SW 1271 (cell line): Measurements from ENCODE around the gene SAPCD1.
"Not testable (repeated sequence)": the region's sequence is repeated elsewhere in the genome, so short reads cannot be mapped to it uniquely, and the experiment has no call there.

ENCODE experiments used
- DNase-seq, 2 experiments: peaks; one replicate each; lab custom pipeline; 2025; lab: John Stamatoyannopoulos, UW

The SAPCD1 gene

GRCh38 chr6:31801031-31801927 lies 38.8 kb downstream of the SAPCD1 start:
- DNase-seq, result not testable (repeated sequence)

DNA sequence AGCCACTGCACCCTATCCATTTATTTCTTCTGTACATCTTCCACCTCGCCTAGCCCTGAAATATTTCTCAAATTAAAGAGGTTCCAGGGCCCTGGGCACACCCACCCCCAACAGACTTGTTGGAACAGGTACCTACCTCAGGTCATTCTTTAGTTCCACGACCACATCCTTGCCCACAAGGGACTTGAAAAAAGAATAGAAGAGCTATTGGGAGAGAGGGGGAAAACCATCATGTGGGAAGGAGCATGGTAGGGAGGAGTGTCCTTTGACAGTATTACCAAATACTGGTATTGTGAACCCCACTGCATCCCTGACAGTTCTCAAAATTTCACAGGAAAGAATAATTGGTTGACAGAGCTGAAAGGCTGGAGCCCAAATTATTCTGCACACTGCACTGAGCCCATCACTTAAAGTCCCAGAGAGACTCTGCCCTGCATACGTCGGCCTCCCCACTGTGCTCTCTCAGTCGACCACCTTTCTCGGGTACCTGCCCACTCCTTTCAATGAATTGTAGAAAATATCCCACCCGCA lies 43.5 kb downstream of the SAPCD1 start:
- DNase-seq, result no peak

DNA sequence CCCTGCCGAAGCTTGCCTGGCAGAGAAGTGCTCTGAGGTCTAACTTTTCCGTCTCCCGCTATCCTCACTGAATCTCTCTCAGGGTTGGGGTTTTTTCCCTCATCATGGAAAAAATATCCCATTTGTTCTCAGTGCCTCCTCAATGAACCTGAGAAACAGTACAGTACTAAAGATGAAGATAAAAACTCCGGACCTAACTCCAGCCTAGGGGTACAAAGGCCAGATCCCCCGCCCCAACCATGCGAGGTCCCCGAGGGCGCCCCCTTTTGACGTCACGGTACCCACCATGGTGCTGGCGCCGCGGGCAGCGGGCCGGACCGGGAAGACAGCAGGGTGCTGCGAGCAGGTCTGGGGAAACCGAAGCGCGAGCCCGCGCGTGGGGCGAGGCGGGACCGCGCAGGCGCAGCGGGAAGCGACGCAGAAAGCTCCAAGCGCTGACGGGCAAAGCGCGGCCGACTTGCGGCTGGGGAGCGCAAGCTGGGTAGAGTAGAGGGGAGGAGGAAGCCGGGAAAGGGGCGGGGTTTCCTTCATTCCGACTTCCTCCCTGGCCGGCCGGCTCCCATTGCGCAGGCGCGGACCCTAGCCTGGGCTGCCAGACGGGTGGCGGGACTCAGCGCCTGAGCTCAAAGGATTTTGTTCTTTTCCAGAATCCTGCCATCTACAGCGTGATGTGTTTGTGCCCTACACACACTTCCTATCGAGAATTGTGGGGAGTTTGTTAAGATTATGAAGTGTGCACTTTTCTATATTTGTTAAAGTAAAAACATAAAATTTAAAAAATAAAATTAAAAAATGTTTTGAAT lies 44.2 kb downstream of the SAPCD1 start, which contains the start of gene LSM2:
LSM2 (minus strand) TSS at position 497 of the 803 bp plus-strand sequence; CDS start at position 288, 209 bp downstream.
- DNase-seq, result peak; percentile 84 to 94

GRCh38 chr6:31808599-31808998 lies 46.1 kb downstream of the SAPCD1 start:
- DNase-seq, result not testable (repeated sequence)

GRCh38 chr6:31811645-31812044 lies 49.2 kb downstream of the SAPCD1 start:
- no peak for DNase-seq

DNA sequence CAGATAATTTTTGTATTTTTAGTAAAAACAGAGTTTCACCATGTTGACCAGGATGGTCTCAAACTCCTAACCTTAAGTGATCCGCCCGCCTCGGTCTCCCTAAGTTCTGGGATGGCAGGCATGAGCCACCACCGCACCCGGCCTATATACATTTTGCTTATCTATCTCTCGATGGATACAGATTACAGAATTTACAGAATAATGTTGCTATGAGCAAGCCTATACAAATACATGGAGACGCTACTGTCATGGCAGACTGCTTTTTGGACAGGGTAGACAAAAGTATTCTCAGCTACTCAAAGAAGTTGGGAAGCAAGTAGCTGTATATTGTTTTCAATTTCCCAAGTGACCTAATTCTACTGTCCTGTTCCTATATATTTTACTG lies 51.0 kb downstream of the SAPCD1 start:
- DNase-seq, result no peak
